PC-9 (cell line): Measurements from ENCODE around the gene TRPM6. TPM values are rescaled to one million over a fixed set of nuclear protein-coding genes. Genes with fewer than 3 reads are reported as not detected.
A peak's percentile ranks its signal among the peaks of the same experiment; 100 is the strongest.

ENCODE experiments used
- BruUV-seq: library from RNA; stranded (reverse); fragments of 400-500 nt; replicated peaks from 2 replicates; lab custom pipeline; 2021; lab: Mats Ljungman, UMichigan
- CTCF ChIA-PET: fragments of 300-600 bp; sonication (Branson Sonifier 250); formaldehyde crosslinking; loops from one replicate; lab custom pipeline; 2022; ENCODE audit warnings: antibody characterized with exemption; lab: Charles Lee
- POLR2A ChIA-PET: fragments of 300-600 bp; sonication (Branson Sonifier 250); formaldehyde crosslinking; loops from one replicate; lab custom pipeline; 2022; ENCODE audit warnings: antibody characterized with exemption; ENCODE audit not compliant: unreplicated experiment; lab: Charles Lee
- DNase-seq, 2 experiments: peaks; one replicate each; pipeline versions ENCODE4 v3.0.0 to v3.0.0-alpha.2; 2015 to 2022; ENCODE audit warnings: mixed read lengths in 1 of 2
- H2AFZ ChIP-seq: fragments of 200-600 bp; sonication (generic); 2 replicates; pipeline ENCODE4 v1.8.1; 2017; ENCODE audit warnings: antibody characterized with exemption
- H3F3A ChIP-seq: fragments of 200-600 bp; sonication (generic); 2 replicates; pipeline ENCODE4 v1.8.1; 2017; ENCODE audit warnings: antibody characterized with exemption, mild to moderate bottlenecking, low read depth; ENCODE audit not compliant: insufficient read depth
- H3K27ac ChIP-seq: fragments of 200-600 bp; sonication (generic); 2 replicates; pipeline ENCODE4 v1.6.1; 2016; ENCODE audit warnings: mixed run types
- H3K27me3 ChIP-seq: fragments of 200-600 bp; sonication (generic); 2 replicates; pipeline ENCODE4 v1.6.1; 2016; ENCODE audit warnings: low read depth, mixed run types; ENCODE audit not compliant: insufficient read depth
- H3K36me3 ChIP-seq: fragments of 200-600 bp; sonication (generic); 2 replicates; pipeline ENCODE4 v1.6.1; 2016; ENCODE audit warnings: low read depth, mixed run types
- H3K4me1 ChIP-seq: fragments of 200-600 bp; sonication (generic); replicated peaks from 2 replicates; pipeline ENCODE4 v1.6.1; 2016; ENCODE audit warnings: mixed run types; ENCODE audit not compliant: insufficient read depth
- H3K4me2 ChIP-seq: fragments of 200-600 bp; sonication (generic); 2 replicates; pipeline ENCODE4 v1.6.1; 2017; ENCODE audit warnings: mixed run types
- H3K4me3 ChIP-seq: fragments of 200-600 bp; sonication (generic); 2 replicates; pipeline ENCODE4 v1.6.1; 2016; ENCODE audit warnings: mixed run types
- H3K79me2 ChIP-seq: fragments of 200-600 bp; sonication (generic); 2 replicates; pipeline ENCODE4 v1.6.1; 2017; ENCODE audit warnings: low read depth, mixed run types
- H3K9me2 ChIP-seq: fragments of 200-600 bp; sonication (generic); 2 replicates; pipeline ENCODE4 v1.8.1; 2017; ENCODE audit warnings: mild to moderate bottlenecking; ENCODE audit not compliant: insufficient read depth
- H3K9me3 ChIP-seq: fragments of 200-600 bp; sonication (generic); 2 replicates; pipeline ENCODE4 v1.8.1; 2016; ENCODE audit warnings: low read depth; ENCODE audit not compliant: insufficient read depth
- H4K20me1 ChIP-seq: fragments of 200-600 bp; sonication (generic); 2 replicates; pipeline ENCODE4 v1.8.1; 2017; ENCODE audit not compliant: insufficient read depth
- EZH2 ChIP-seq: fragments of 200-600 bp; sonication (generic); IDR thresholded peaks from 2 replicates; pipeline ENCODE4 v1.8.0; 2017; ENCODE audit warnings: antibody characterized with exemption, low read depth
- intact Hi-C: fragments of 100-400 bp; cut with micrococcal nuclease; formaldehyde crosslinking; loops from one replicate; pipeline ENCODE4 v1.10.0; 2022; ENCODE audit not compliant: unreplicated experiment
- total RNA-seq: library from RNA; stranded (reverse); gene quantifications from 2 replicates; pipeline ENCODE4 v1.2.3, GENCODE V29; 2021
- TF ChIP-seq, protein P1 (sequence below): fragments of 200-600 bp; sonication (generic); conservative IDR thresholded peaks from 2 replicates; pipeline ENCODE4 v1.6.1; 2017; ENCODE audit warnings: mixed run types, antibody characterized with exemption, mild to moderate bottlenecking, moderate library complexity

TRPM6 gene
- total RNA-seq, 1 experiment from 2014 or later, result 0.09 TPM

DNA sequence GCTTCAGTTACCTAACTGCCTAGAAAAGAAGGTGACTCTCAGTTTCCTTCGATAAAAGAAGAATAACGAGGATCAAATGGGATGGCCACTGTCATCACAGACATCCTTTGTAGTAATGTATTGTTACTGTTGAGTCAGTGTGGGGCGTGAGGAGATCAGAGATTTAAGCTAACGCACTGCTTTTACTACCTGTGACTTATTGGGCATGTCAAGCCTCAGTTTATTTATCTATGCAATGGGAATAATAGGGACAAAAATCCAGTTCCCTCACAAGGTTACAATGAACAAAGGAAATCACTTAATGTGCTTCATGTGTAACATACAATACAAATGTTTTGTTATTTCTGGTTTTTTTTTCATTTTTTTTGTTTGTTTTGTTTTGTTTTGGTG is 255 bp upstream of the TRPM6 start:
- Histone ChIP-seq H3K9me3 (no peaks in the 10 kb centered on the region), H3K79me2 (no peaks in the 10 kb centered on the region), H3K27me3 (no peaks in the 10 kb centered on the region; the same call in 1 of the 2 replicates), H3K36me3 (no peaks in the 10 kb centered on the region), H3K4me3 (peak overlapping the region; percentile 68), H3K4me1 (peaks cover 7% of the 10 kb centered on the region), H3K27ac (no peak overlapping the region), H3K9me2 (no peaks in the 10 kb centered on the region), H4K20me1 (no peaks in the 10 kb centered on the region), H3F3A (no peaks in the 10 kb centered on the region), H3K4me2 (peak overlapping the region; percentile 95), H2AFZ (peak overlapping the region; percentile 88)
- ChIA-PET POLR2A (interaction anchor here (0.6 to 0.7 kb wide), 2 partner anchors 32 to 1637 kb away, joined by 3 to 6 read pairs; no protein-coding TSS in a partner anchor), CTCF (no interaction called here)
- DNase-seq, result no peak
- intact Hi-C loops, result loop anchor here (2.0 to 10.0 kb wide), 2 partner anchors 105 to 187 kb away; no protein-coding TSS in a partner anchor
- TF ChIP-seq EZH2, result no peak
- TF ChIP-seq, protein P1, sequence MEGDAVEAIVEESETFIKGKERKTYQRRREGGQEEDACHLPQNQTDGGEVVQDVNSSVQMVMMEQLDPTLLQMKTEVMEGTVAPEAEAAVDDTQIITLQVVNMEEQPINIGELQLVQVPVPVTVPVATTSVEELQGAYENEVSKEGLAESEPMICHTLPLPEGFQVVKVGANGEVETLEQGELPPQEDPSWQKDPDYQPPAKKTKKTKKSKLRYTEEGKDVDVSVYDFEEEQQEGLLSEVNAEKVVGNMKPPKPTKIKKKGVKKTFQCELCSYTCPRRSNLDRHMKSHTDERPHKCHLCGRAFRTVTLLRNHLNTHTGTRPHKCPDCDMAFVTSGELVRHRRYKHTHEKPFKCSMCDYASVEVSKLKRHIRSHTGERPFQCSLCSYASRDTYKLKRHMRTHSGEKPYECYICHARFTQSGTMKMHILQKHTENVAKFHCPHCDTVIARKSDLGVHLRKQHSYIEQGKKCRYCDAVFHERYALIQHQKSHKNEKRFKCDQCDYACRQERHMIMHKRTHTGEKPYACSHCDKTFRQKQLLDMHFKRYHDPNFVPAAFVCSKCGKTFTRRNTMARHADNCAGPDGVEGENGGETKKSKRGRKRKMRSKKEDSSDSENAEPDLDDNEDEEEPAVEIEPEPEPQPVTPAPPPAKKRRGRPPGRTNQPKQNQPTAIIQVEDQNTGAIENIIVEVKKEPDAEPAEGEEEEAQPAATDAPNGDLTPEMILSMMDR, result no peak
- BruUV-seq, result no TSS peak

DNA sequence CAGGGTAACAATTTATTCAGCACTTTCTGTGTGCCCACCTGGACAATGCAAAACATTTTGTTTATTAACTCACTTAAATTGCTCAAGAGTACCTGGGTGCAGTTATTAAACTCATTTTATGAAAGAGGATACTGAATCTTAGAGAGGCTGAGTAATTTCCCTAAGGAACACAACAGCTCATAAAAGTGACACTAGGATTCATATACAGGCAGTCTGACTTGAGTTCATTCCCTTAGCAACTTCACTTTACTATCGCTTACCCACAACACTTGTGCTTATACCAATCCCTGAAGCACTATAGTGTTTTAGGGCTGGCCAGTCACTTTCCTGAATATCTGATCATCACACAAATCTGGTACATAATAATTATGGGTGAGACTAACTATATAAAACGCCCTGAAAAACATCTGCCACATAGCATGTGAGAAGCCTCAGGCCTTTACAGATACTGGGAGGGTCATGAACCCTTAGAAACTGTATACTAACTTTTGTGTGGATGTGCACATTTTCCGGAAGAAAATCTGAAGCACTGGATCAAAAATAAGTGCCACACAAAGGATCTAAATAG is 11.3 kb downstream of the TRPM6 start:
- H3K27ac ChIP-seq, result no peak overlapping the region
- ChIA-PET CTCF (interaction anchor here (0.6 kb wide), 1 partner anchor 54 kb away, joined by 3 read pairs; no protein-coding TSS in a partner anchor), POLR2A (no interaction called here)
- no TSS peak for BruUV-seq
- no peaks in the 10 kb centered on the region for H3K27me3 ChIP-seq
- TF ChIP-seq, protein P1, result no peak
- no peak for TF ChIP-seq EZH2
- no peak for DNase-seq
- no peaks in the 10 kb centered on the region for H3K9me2 ChIP-seq
- H3K4me1 ChIP-seq, result no peaks in the 10 kb centered on the region
- no peaks in the 10 kb centered on the region for H3F3A ChIP-seq
- no peak overlapping the region for H3K4me3 ChIP-seq
- no peaks in the 10 kb centered on the region for H3K79me2 ChIP-seq
- no peak overlapping the region for H3K4me2 ChIP-seq
- H3K9me3 ChIP-seq, result peaks cover 12% of the 10 kb centered on the region; the same call in 1 of the 2 replicates
- H2AFZ ChIP-seq, result no peak overlapping the region
- H4K20me1 ChIP-seq, result no peaks in the 10 kb centered on the region
- H3K36me3 ChIP-seq, result no peaks in the 10 kb centered on the region
- intact Hi-C loops, result no loop called here

DNA sequence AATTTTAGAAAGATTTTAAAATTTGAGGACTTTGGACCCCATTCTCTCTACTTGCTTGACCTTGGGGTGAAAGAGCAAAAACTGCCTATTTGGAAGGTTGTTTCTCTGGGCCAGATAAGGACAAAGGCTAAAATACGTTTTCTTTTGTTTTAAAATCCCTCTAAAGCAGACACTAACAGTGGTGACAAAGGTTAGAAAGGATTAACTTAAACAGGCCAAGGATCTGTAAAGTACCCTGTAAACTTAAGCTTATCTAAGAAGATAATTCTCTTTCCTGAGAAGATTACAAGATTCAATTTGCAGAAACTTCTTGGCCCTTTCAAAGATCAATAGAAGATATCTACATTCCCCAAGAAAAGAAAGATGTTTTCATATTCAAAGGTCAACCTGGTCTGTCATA is 12.1 kb downstream of the TRPM6 start:
- H3K9me3 ChIP-seq, result peaks cover 12% of the 10 kb centered on the region; the same call in 1 of the 2 replicates
- no peak overlapping the region for H2AFZ ChIP-seq
- no peak overlapping the region for H3K4me2 ChIP-seq
- DNase-seq, result no peak
- no peak overlapping the region for H3K4me3 ChIP-seq
- no peaks in the 10 kb centered on the region for H3K36me3 ChIP-seq
- TF ChIP-seq EZH2, result no peak
- TF ChIP-seq, protein P1, result no peak
- H3K27me3 ChIP-seq, result no peaks in the 10 kb centered on the region
- no TSS peak for BruUV-seq
- no peaks in the 10 kb centered on the region for H3K4me1 ChIP-seq
- no peaks in the 10 kb centered on the region for H3F3A ChIP-seq
- no peaks in the 10 kb centered on the region for H3K79me2 ChIP-seq
- no peak overlapping the region for H3K27ac ChIP-seq
- POLR2A ChIA-PET, result interaction anchor here (0.6 kb wide), 1 partner anchor 328 kb away, joined by 3 read pairs; no protein-coding TSS in a partner anchor
- H3K9me2 ChIP-seq, result no peaks in the 10 kb centered on the region
- H4K20me1 ChIP-seq, result no peaks in the 10 kb centered on the region
- intact Hi-C loops, result no loop called here
- CTCF ChIA-PET, result no interaction called here
